GM12878 (cell line): Measurements from ENCODE around the gene RNF220. TPM values are rescaled to one million over a fixed set of nuclear protein-coding genes. Genes with fewer than 3 reads are reported as not detected.

ENCODE experiments used
- ATAC-seq: fragments of 200-7000 bp; cut with Tn5 transposase; 3 replicates; pipeline ENCODE4 v1.9.1; 2020; ENCODE audit warnings: mild to moderate bottlenecking, moderate library complexity
- BruUV-seq: library from RNA; stranded (reverse); fragments of 400-500 nt; replicated peaks from 2 replicates; lab custom pipeline; 2021; lab: Mats Ljungman, UMichigan
- CTCF ChIA-PET: fragments of 300-600 bp; sonication (Branson Sonifier 250); formaldehyde crosslinking; extraction: SDS; loops from one replicate; lab custom pipeline; 2021; ENCODE audit warnings: inconsistent platforms; lab: Yijun Ruan, JAX
- POLR2A ChIA-PET: fragments of 350-600 bp; formaldehyde crosslinking; extraction: SDS; loops from one replicate; lab custom pipeline; 2021; ENCODE audit warnings: inconsistent platforms; lab: Charles Lee
- RAD21 ChIA-PET: fragments of 300-600 bp; sonication (Branson Sonifier 250); formaldehyde crosslinking; loops from one replicate; lab custom pipeline; 2023; ENCODE audit warnings: antibody characterized with exemption; ENCODE audit not compliant: unreplicated experiment; lab: Charles Lee
- SMC1A ChIA-PET: fragments of 300-600 bp; sonication (Branson Sonifier 250); formaldehyde crosslinking; loops from one replicate; lab custom pipeline; 2023; ENCODE audit not compliant: unreplicated experiment, uncharacterized antibody; lab: Charles Lee
- DNase-seq: peaks from one replicate; pipeline ENCODE4 v3.0.0-alpha.2; 2011; ENCODE audit warnings: low read depth, low spot score
- FAIRE-seq: peaks from 3 replicates; lab custom pipeline; 2011; peaks lifted over from hg19 to GRCh38; lab: Jason Lieb, UNC
- H2AFZ ChIP-seq: 2 replicates; pipeline ENCODE4 v1.6.0; 2011; ENCODE audit warnings: low read depth, low read length, control low read depth; ENCODE audit not compliant: control insufficient read depth
- H3K27ac ChIP-seq: 2 replicates; pipeline ENCODE4 v1.5.1; 2011; ENCODE audit warnings: control low read depth; ENCODE audit not compliant: control insufficient read depth, insufficient read depth
- H3K27me3 ChIP-seq, 2 experiments: replicated peaks in 1 of 2; 2 replicates each; pipeline versions ENCODE4 v1.6.0 to v1.6.1; 2011; ENCODE audit warnings: low read length in 1 of 2; ENCODE audit not compliant: control insufficient read depth in 2 of 2, insufficient read depth in 2 of 2
- H3K36me3 ChIP-seq, 2 experiments: 2 replicates each; pipeline ENCODE4 v1.5.1; 2011; ENCODE audit warnings: low read length in 1 of 2; ENCODE audit not compliant: control insufficient read depth in 2 of 2, insufficient read depth in 2 of 2
- H3K4me1 ChIP-seq: 2 replicates; pipeline ENCODE4 v1.6.1; 2011; ENCODE audit warnings: mild to moderate bottlenecking, low read length, moderate library complexity, mixed read lengths; ENCODE audit not compliant: control insufficient read depth, insufficient read depth
- H3K4me2 ChIP-seq: 2 replicates; pipeline ENCODE4 v1.6.0; 2011; ENCODE audit warnings: control low read depth; ENCODE audit not compliant: control insufficient read depth, insufficient read depth
- H3K4me3 ChIP-seq: fragments of 200-600 bp; sonication (generic); 2 replicates; pipeline ENCODE4 v1.5.1; 2016
- H3K79me2 ChIP-seq: 2 replicates; pipeline ENCODE4 v1.6.0; 2011; ENCODE audit warnings: low read length; ENCODE audit not compliant: control insufficient read depth, insufficient read depth
- H3K9ac ChIP-seq: 2 replicates; pipeline ENCODE4 v1.8.0; 2011; ENCODE audit warnings: low read length, control low read depth, mixed read lengths; ENCODE audit not compliant: control insufficient read depth, insufficient read depth
- H3K9me3 ChIP-seq: replicated peaks from 3 replicates; pipeline ENCODE4 v1.5.1; 2011; ENCODE audit warnings: mild to moderate bottlenecking, low read length; ENCODE audit not compliant: control insufficient read depth, insufficient read depth
- H4K20me1 ChIP-seq: 2 replicates; pipeline ENCODE4 v1.6.0; 2011; ENCODE audit not compliant: control insufficient read depth, insufficient read depth
- ATF2 ChIP-seq: IDR thresholded peaks from 2 replicates; pipeline ENCODE4 v1.6.1; 2012; ENCODE audit warnings: low read length, inconsistent platforms
- ATF7 ChIP-seq: fragments of 450-650 bp; IDR thresholded peaks from 2 replicates; pipeline ENCODE4 v1.6.1; 2016; ENCODE audit warnings: low read depth, mild to moderate bottlenecking
- BMI1 ChIP-seq: fragments of 450-650 bp; IDR thresholded peaks from 2 replicates; pipeline ENCODE4 v1.6.1; 2016; ENCODE audit warnings: mild to moderate bottlenecking, moderate library complexity, borderline replicate concordance
- HDAC6 ChIP-seq: fragments of 200-600 bp; sonication (generic); IDR thresholded peaks from one replicate; pipeline ENCODE4 v1.8.0; 2017; ENCODE audit warnings: antibody characterized with exemption; ENCODE audit not compliant: unreplicated experiment
- WGBS: methylation state at CpG from one replicate; pipeline ENCODE4 v1.1.6; 2016; ENCODE audit warnings: low lambda C conversion rate; ENCODE audit not compliant: insufficient replicate concordance, insufficient coverage; ENCODE audit errors: missing lambda C conversion rate; 5-methylcytosine and 5-hydroxymethylcytosine counted together
- in situ Hi-C: fragments of 300-500 bp; cut with MboI; formaldehyde crosslinking; loops from 9 replicates; pipeline ENCODE4 v1.14.3; 2018; ENCODE audit warnings: mixed read lengths
- intact Hi-C: fragments of 100-400 bp; cut with micrococcal nuclease; formaldehyde crosslinking; loops from one replicate; pipeline ENCODE4 v1.14.2; 2022; ENCODE audit not compliant: unreplicated experiment
- polyA plus RNA-seq, 11 experiments: library from polyadenylated mRNA; depleted of rRNA in 4 of 11; unstranded in 6 of 11; stranded (reverse) in 5 of 11; fragments of >200 nt; fragmentation: Nextera tagmentation in 4 of 11; fragmentation: Illumina TruSeq in 1 of 11; extraction: Ambion mirVana in 4 of 11; extraction: Trizol in 1 of 11; gene quantifications; 1 replicate in 1 of 11; 2 replicates in 10 of 11; pipeline versions ENCODE4 v1.2.1 to v1.2.3, GENCODE V29; 2011 to 2016; ENCODE audit warnings: inconsistent platforms in 2 of 11, missing spikeins in 2 of 11, low read depth in 1 of 11
- total RNA-seq, 4 experiments: library from RNA; depleted of rRNA in 3 of 4; stranded (reverse); fragments of >200 nt in 3 of 4; fragmentation: Illumina TruSeq in 1 of 4; extraction: Trizol in 1 of 4; gene quantifications; 2 replicates each; pipeline versions ENCODE4 v1.2.1 to v1.2.3, GENCODE V29; 2013 to 2021

RNF220 gene
- total and polyA plus RNA-seq, 10 of the 15 experiments (the other 5 are each of a cell fraction or from before 2014, with no cell fraction given) = 4.6 to 84.1 (median 53.7) TPM

GRCh38 chr1:44617703-44618029, 212.6 kb downstream of the RNF220 start (continued):
- TF ChIP-seq BMI1 (no peak), HDAC6 (no peak), ATF7 (no peak)

- no peak for FAIRE-seq
- ChIA-PET POLR2A (no interaction called here), CTCF (interaction anchor here (1.7 kb wide), 1 partner anchor 34 kb away, joined by 5 read pairs; no protein-coding TSS in a partner anchor), RAD21 (no interaction called here), SMC1A (no interaction called here)
- H3K4me2 ChIP-seq = no peak overlapping the region
- no peaks in the 10 kb centered on the region for H3K4me1 ChIP-seq
- H3K9ac ChIP-seq = no peak overlapping the region
- no peak for TF ChIP-seq ATF2
- 39% methylated on average over 12 of the region's 12 CpGs for WGBS
- no peaks in the 10 kb centered on the region for H3K9me3 ChIP-seq
- in situ Hi-C loops = no loop called here
- H3K4me3 ChIP-seq = no peak overlapping the region
- no peak for ATAC-seq
- H3K79me2 ChIP-seq = no peaks in the 10 kb centered on the region
- H3K27ac ChIP-seq = no peak overlapping the region
- no peak overlapping the region for H2AFZ ChIP-seq
- H3K36me3 ChIP-seq = no peaks in the 10 kb centered on the region
- intact Hi-C loops = no loop called here
- H3K27me3 ChIP-seq = no peaks in the 10 kb centered on the region; a peak in 3 of 4 replicates
- no peaks in the 10 kb centered on the region for H4K20me1 ChIP-seq
- BruUV-seq = no TSS peak
- no peak for DNase-seq
These were observed 214.3 kb downstream of the RNF220 start for GRCh38 chr1:44619261-44619900.
